Cardiac muscle cell (in vitro differentiated cells and primary cell): Measurements from ENCODE around the gene ZNF474. TPM values are rescaled to one million over a fixed set of nuclear protein-coding genes. Genes with fewer than 3 reads are reported as not detected.

Experiments used
- DNase-seq, 2 donors: peaks; one replicate each; pipeline versions ENCODE4 v3.0.0 to v3.0.0-alpha.2; 2010 to 2017; ENCODE audit warnings: low read depth in 1 of 2, low spot score in 1 of 2
- H3K27ac ChIP-seq: fragments of 200-600 bp; sonication (generic); 2 replicates; pipeline ENCODE4 v1.5.1; 2016
- H3K27me3 ChIP-seq: fragments of 200-600 bp; sonication (generic); 2 replicates; pipeline ENCODE4 v1.6.0; 2016; ENCODE audit warnings: control low read depth
- H3K36me3 ChIP-seq: fragments of 200-600 bp; sonication (generic); 2 replicates; pipeline ENCODE4 v1.5.1; 2016; ENCODE audit warnings: control low read depth
- H3K4me1 ChIP-seq: fragments of 200-600 bp; sonication (generic); 2 replicates; pipeline ENCODE4 v1.8.1; 2017; ENCODE audit warnings: low read depth, mild to moderate bottlenecking, mixed run types
- H3K4me3 ChIP-seq: fragments of 200-600 bp; sonication (generic); 2 replicates; pipeline ENCODE4 v1.5.1; 2016; ENCODE audit warnings: mild to moderate bottlenecking
- H3K9me3 ChIP-seq: fragments of 200-600 bp; sonication (generic); 2 replicates; pipeline ENCODE4 v1.5.1; 2017; ENCODE audit warnings: low read depth, mild to moderate bottlenecking, control low read depth
- CTCF ChIP-seq: IDR thresholded peaks from 2 replicates; pipeline ENCODE4 v1.5.1; 2012; ENCODE audit warnings: low read depth, mild to moderate bottlenecking, low read length
- polyA plus RNA-seq: library from polyadenylated mRNA; unstranded; fragments of >200 nt; fragmentation: Nextera tagmentation; extraction: Ambion mirVana; gene quantifications from 2 replicates; pipeline ENCODE4 v1.2.1, GENCODE V29; 2016
- total RNA-seq: library from RNA; depleted of rRNA; stranded (reverse); fragments of >200 nt; gene quantifications from 2 replicates; pipeline ENCODE4 v1.2.3, GENCODE V29; 2016

ZNF474 gene
- total and polyA plus RNA-seq, 2 experiments from 2014 or later, result not detected

GRCh38 chr5:122099060-122099790 is 30.1 kb upstream of the ZNF474 start:
- no peaks in the 10 kb centered on the region for H3K4me1 ChIP-seq
- H3K27ac ChIP-seq, result no peak overlapping the region
- H3K27me3 ChIP-seq, result no peaks in the 10 kb centered on the region
- TF ChIP-seq CTCF, result no peak
- no peak overlapping the region for H3K4me3 ChIP-seq
- H3K36me3 ChIP-seq, result no peaks in the 10 kb centered on the region
- DNase-seq, result peak in 1 of 2 donors; percentile 61
- no peaks in the 10 kb centered on the region for H3K9me3 ChIP-seq

DNA sequence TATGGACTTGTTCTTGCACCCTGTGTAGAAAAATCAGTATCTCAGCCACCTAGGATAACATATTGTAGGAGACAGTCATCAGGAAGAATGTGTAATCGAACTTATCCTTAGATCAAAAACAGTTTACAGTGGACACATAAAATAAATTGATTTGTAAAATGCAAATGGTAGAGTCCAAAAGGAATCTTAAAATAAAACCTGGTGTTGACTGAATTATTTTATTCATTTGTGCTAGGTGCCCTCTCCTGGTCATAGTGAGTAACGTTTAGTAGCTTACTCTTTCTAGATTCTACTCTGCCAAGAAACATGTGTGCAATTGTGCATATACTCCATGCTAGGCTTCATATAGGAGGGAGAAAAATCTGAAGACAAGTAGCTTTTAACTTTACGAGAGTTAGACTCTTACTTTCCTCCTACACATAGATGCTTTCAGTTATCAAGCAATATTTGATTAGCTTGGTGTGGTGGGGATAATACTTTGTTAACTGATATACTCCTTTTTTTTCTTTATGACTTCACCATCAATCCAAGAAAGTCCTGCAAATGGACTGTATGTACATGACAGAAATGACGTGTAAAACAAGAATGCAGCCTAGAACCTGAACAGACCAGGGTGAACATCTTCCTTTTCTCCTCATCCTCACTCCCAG is 27.6 kb upstream of the ZNF474 start:
- no peaks in the 10 kb centered on the region for H3K36me3 ChIP-seq
- no peak overlapping the region for H3K27ac ChIP-seq
- H3K4me1 ChIP-seq, result no peaks in the 10 kb centered on the region
- H3K9me3 ChIP-seq, result no peaks in the 10 kb centered on the region
- no peak overlapping the region for H3K4me3 ChIP-seq
- TF ChIP-seq CTCF, result peak; percentile 71
- no peaks in the 10 kb centered on the region for H3K27me3 ChIP-seq
- peak; percentile 55 to 79 for DNase-seq

DNA sequence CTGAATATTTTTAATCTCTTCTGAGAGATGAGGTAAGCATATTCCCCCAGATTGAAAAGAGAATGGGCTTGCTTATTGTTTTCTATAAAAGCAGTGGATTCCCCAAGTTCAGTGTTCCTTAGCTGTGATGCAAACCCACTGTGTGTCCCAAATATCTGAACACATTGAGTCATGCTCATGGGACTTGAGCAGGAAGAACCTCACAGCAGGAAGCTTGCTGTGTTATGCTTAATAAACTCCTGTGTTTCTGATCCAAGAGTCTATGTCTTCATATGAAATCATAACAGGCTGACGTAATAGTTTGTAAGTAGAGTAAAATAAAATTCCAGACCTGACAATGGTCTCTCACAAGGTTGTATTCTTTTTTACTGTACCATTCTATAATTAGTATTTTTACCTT is 26.5 kb upstream of the ZNF474 start:
- Histone ChIP-seq H3K27ac (no peak overlapping the region), H3K4me1 (no peaks in the 10 kb centered on the region), H3K36me3 (no peaks in the 10 kb centered on the region), H3K4me3 (no peak overlapping the region), H3K9me3 (no peaks in the 10 kb centered on the region), H3K27me3 (no peaks in the 10 kb centered on the region)
- DNase-seq, result peak in 1 of 2 donors; percentile 65
- no peak for TF ChIP-seq CTCF

GRCh38 chr5:122105909-122106308 is 23.4 kb upstream of the ZNF474 start:
- no peak for TF ChIP-seq CTCF
- Histone ChIP-seq H3K4me1 (no peaks in the 10 kb centered on the region), H3K4me3 (no peak overlapping the region), H3K27ac (no peak overlapping the region), H3K36me3 (no peaks in the 10 kb centered on the region), H3K27me3 (no peaks in the 10 kb centered on the region), H3K9me3 (no peaks in the 10 kb centered on the region)
- DNase-seq, result no peak

- no peak overlapping the region for H3K27ac ChIP-seq
- H3K27me3 ChIP-seq, result no peaks in the 10 kb centered on the region
- H3K4me3 ChIP-seq, result no peak overlapping the region
- TF ChIP-seq CTCF, result no peak
- no peak for DNase-seq
- no peaks in the 10 kb centered on the region for H3K9me3 ChIP-seq
- no peaks in the 10 kb centered on the region for H3K4me1 ChIP-seq
- no peaks in the 10 kb centered on the region for H3K36me3 ChIP-seq
These were observed 22.3 kb upstream of the ZNF474 start for GRCh38 chr5:122107016-122107415.
